LNCAP (cell line): ENCODE measurements around the gene MYT1.

ENCODE experiments used
- TF ChIP-seq, protein P1 (sequence below): fragments of 450-650 bp; IDR thresholded peaks from 2 replicates; pipeline ENCODE4 v1.5.1; 2017; ENCODE audit warnings: mild to moderate bottlenecking

Gene MYT1

GRCh38 chr20:64265201-64265600 lies 100.9 kb downstream of the MYT1 start:
- TF ChIP-seq, protein P1, sequence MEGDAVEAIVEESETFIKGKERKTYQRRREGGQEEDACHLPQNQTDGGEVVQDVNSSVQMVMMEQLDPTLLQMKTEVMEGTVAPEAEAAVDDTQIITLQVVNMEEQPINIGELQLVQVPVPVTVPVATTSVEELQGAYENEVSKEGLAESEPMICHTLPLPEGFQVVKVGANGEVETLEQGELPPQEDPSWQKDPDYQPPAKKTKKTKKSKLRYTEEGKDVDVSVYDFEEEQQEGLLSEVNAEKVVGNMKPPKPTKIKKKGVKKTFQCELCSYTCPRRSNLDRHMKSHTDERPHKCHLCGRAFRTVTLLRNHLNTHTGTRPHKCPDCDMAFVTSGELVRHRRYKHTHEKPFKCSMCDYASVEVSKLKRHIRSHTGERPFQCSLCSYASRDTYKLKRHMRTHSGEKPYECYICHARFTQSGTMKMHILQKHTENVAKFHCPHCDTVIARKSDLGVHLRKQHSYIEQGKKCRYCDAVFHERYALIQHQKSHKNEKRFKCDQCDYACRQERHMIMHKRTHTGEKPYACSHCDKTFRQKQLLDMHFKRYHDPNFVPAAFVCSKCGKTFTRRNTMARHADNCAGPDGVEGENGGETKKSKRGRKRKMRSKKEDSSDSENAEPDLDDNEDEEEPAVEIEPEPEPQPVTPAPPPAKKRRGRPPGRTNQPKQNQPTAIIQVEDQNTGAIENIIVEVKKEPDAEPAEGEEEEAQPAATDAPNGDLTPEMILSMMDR, result no peak

- TF ChIP-seq, protein P1, result no peak
Measured at GRCh38 chr20:64266988-64267387, 102.7 kb downstream of the MYT1 start.

- TF ChIP-seq, protein P1, result no peak
Measured at GRCh38 chr20:64268174-64268573, 103.9 kb downstream of the MYT1 start.

- TF ChIP-seq, protein P1, result no peak
Measured at GRCh38 chr20:64269604-64270411, 105.6 kb downstream of the MYT1 start.

- TF ChIP-seq, protein P1, result no peak
Measured at GRCh38 chr20:64271636-64272035, 107.4 kb downstream of the MYT1 start.

GRCh38 chr20:64273109-64273508 lies 108.9 kb downstream of the MYT1 start:
- TF ChIP-seq, protein P1, result no peak

GRCh38 chr20:64276817-64277216 lies 112.6 kb downstream of the MYT1 start:
- TF ChIP-seq, protein P1, result no peak
